Colonic mucosa (tissue), 4 donors: ENCODE measurements around the gene TDRD7. TPM values are rescaled to one million over a fixed set of nuclear protein-coding genes. Genes with fewer than 3 reads are reported as not detected.
A peak's percentile ranks its signal among the peaks of the same experiment; 100 is the strongest.

Source experiments
- DNase-seq: peaks from one replicate; pipeline ENCODE4 v3.0.0-alpha.2; 2020
- H3K27ac ChIP-seq: fragments of 200-600 bp; one replicate; pipeline ENCODE4 v1.8.0; 2021
- H3K27me3 ChIP-seq: fragments of 200-600 bp; one replicate; pipeline ENCODE4 v1.8.0; 2021
- H3K36me3 ChIP-seq: fragments of 200-600 bp; one replicate; pipeline ENCODE4 v1.8.0; 2021
- H3K4me1 ChIP-seq: fragments of 200-600 bp; one replicate; pipeline ENCODE4 v1.8.0; 2021; ENCODE audit warnings: mild to moderate bottlenecking
- H3K4me3 ChIP-seq: fragments of 200-600 bp; one replicate; pipeline ENCODE4 v1.8.0; 2021
- H3K9ac ChIP-seq, 2 donors: one replicate each; pipeline ENCODE4 v1.7.0; 2013; ENCODE audit warnings: control low read depth in 2 of 2, low read depth in 2 of 2, low read length in 2 of 2
- H3K9me3 ChIP-seq: fragments of 200-600 bp; one replicate; pipeline ENCODE4 v1.8.0; 2021
- CTCF ChIP-seq: fragments of 200-600 bp; IDR thresholded peaks from one replicate; pipeline ENCODE4 v1.8.0; 2022; ENCODE audit warnings: antibody characterized with exemption, mild to moderate bottlenecking
- intact Hi-C: fragments of 100-400 bp; cut with DNase I; formaldehyde crosslinking; loops from one replicate; pipeline ENCODE4 v1.14.1; 2022
- total RNA-seq, 2 donors: library from RNA; stranded (reverse); fragmentation: NEBNext Ultra II Directional in 1 of 2; extraction: Animal tissue kit (Norgen Biotek cat#: 25700) in 1 of 2; gene quantifications; one replicate each; pipeline ENCODE4 v1.2.1, GENCODE V29; 2021
- donor health status: healthy.
- donor health status: DM: no; HTN: no; CAD: no.
- donor health status: DM: no; HTN: no; CAD: no.

Gene TDRD7
- total RNA-seq, 2 donors from 2014 or later, result 28.8 to 35.3 TPM

- Histone ChIP-seq H3K4me1 (no peaks in the 10 kb centered on the region), H3K27ac (no peak overlapping the region), H3K4me3 (no peak overlapping the region), H3K27me3 (no peaks in the 10 kb centered on the region), H3K9me3 (no peaks in the 10 kb centered on the region), H3K36me3 (no peaks in the 10 kb centered on the region), H3K9ac (no peak overlapping the region)
- no peak for TF ChIP-seq CTCF
- no peak for DNase-seq
- intact Hi-C loops, result no loop called here
Measured at GRCh38 chr9:97526895-97527575, 115.1 kb downstream of the TDRD7 start.

GRCh38 chr9:97527626-97528528 is 116.0 kb downstream of the TDRD7 start:
- intact Hi-C loops, result no loop called here
- Histone ChIP-seq H3K27ac (no peak overlapping the region), H3K9ac (no peak overlapping the region)

GRCh38 chr9:97528529-97529230 is 116.8 kb downstream of the TDRD7 start:
- TF ChIP-seq CTCF, result no peak
- intact Hi-C loops, result no loop called here
- DNase-seq, result no peak
- Histone ChIP-seq H3K36me3 (no peaks in the 10 kb centered on the region), H3K4me3 (no peak overlapping the region), H3K4me1 (no peaks in the 10 kb centered on the region), H3K27me3 (no peaks in the 10 kb centered on the region), H3K27ac (no peak overlapping the region), H3K9me3 (no peaks in the 10 kb centered on the region), H3K9ac (no peak overlapping the region)

More at GRCh38 chr9:97527626-97528528, 116.0 kb downstream of the TDRD7 start:
- no peak for DNase-seq
- no peak for TF ChIP-seq CTCF
- Histone ChIP-seq H3K36me3 (no peaks in the 10 kb centered on the region), H3K4me3 (no peak overlapping the region), H3K27me3 (no peaks in the 10 kb centered on the region), H3K4me1 (no peaks in the 10 kb centered on the region), H3K9me3 (no peaks in the 10 kb centered on the region)

GRCh38 chr9:97529363-97530076 is 117.6 kb downstream of the TDRD7 start:
- intact Hi-C loops, result no loop called here
- no peaks in the 10 kb centered on the region for H3K9me3 ChIP-seq
- TF ChIP-seq CTCF, result no peak
- DNase-seq, result no peak
- no peaks in the 10 kb centered on the region for H3K27me3 ChIP-seq
- H3K36me3 ChIP-seq, result no peaks in the 10 kb centered on the region
- no peaks in the 10 kb centered on the region for H3K4me1 ChIP-seq
- H3K27ac ChIP-seq, result no peak overlapping the region
- no peak overlapping the region for H3K9ac ChIP-seq
- H3K4me3 ChIP-seq, result no peak overlapping the region

- no peaks in the 10 kb centered on the region for H3K36me3 ChIP-seq
- intact Hi-C loops, result no loop called here
- no peak for TF ChIP-seq CTCF
- H3K27ac ChIP-seq, result no peak overlapping the region
- no peaks in the 10 kb centered on the region for H3K27me3 ChIP-seq
- no peak for DNase-seq
- no peak overlapping the region for H3K4me3 ChIP-seq
- peak overlapping the region in 1 of 2 donors; percentile 23 for H3K9ac ChIP-seq
- H3K9me3 ChIP-seq, result no peaks in the 10 kb centered on the region
- H3K4me1 ChIP-seq, result no peaks in the 10 kb centered on the region
Measured at GRCh38 chr9:97531888-97532376, 120.0 kb downstream of the TDRD7 start.
